ENCODE measurements around the gene RPP25L.

DNA sequence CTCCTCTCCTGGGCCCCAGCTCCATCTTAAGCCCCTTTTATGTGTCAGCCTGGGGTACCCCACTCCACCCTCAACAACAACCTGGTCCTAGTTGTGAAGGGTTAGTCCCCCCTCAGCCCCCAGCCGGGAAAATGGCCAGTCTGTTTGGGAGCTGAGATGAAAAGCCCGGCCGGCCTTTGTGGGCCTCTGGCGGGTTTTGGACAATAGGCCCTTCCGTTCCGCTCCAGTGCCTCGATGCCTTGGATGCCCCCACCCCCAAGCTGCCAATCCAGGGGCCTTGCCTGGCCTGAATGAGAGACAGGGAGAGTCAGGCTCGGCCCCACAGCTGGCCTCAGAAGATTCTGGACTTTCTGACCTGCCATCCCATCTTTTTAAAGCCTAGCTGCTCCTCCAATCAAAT lies 31.5 kb downstream of the RPP25L start:
- TF ChIP-seq, protein P1, sequence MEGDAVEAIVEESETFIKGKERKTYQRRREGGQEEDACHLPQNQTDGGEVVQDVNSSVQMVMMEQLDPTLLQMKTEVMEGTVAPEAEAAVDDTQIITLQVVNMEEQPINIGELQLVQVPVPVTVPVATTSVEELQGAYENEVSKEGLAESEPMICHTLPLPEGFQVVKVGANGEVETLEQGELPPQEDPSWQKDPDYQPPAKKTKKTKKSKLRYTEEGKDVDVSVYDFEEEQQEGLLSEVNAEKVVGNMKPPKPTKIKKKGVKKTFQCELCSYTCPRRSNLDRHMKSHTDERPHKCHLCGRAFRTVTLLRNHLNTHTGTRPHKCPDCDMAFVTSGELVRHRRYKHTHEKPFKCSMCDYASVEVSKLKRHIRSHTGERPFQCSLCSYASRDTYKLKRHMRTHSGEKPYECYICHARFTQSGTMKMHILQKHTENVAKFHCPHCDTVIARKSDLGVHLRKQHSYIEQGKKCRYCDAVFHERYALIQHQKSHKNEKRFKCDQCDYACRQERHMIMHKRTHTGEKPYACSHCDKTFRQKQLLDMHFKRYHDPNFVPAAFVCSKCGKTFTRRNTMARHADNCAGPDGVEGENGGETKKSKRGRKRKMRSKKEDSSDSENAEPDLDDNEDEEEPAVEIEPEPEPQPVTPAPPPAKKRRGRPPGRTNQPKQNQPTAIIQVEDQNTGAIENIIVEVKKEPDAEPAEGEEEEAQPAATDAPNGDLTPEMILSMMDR (IDR thresholded peaks at IDR 0.05): no peak
- no peak for TF ChIP-seq POLR2A (IDR thresholded peaks at IDR 0.05)
